Endothelial cell of hepatic sinusoid (primary cell): ENCODE measurements around the gene FAM171A2.

Experiments
- in situ Hi-C: cut with HindIII; loops from 2 replicates; pipeline ENCODE4 v1.10.0; 2017; ENCODE audit warnings: low sequenced_read_pairs

The FAM171A2 gene

DNA sequence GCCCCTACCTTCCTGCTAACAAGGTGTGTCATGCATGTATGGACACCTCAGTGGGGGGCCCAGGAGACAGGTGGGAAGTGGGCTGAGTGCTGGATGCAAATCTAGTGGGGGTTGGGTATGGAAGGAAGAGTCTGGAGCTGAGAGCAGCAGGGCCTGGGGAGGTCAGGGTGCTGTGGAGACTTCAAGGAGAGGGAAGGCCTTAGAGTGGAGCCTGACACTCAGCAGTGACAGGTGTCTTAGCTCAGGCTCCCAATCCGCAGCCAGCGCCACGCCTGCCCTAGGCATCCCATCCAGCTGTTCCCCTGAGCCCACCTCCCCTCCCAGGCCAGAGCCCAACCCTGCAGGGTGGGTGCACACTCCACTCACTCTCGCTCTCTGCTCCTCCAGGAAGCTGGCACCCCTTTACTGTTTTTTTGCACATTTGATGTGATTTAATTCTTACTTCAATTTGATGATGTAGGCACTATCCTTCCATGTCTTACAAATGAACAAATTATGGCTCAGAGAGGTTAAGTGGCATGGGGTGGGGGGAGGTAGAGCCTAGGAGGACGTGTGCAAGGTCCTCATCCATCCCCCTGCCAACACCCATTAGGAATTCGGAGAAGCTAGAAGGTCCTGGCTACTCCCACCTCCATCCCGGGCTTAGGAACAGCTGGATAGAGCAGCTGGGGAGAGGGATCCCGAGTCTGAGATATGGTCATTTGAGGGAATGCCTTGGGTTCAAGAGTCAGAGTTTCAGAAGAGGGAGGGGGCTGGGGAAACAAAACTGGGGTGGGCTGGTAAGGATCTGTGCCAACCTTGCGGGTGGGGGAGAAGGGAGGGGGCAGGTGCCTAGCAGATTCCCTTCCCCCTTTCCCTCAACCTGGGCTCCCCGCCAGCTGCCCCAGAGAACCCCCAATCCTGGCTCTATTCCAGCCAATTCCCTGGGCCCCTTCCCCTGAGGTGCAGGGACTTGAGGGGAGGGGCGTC, 2.1 kb downstream of the FAM171A2 start:
- in situ Hi-C loops: no loop called here

DNA sequence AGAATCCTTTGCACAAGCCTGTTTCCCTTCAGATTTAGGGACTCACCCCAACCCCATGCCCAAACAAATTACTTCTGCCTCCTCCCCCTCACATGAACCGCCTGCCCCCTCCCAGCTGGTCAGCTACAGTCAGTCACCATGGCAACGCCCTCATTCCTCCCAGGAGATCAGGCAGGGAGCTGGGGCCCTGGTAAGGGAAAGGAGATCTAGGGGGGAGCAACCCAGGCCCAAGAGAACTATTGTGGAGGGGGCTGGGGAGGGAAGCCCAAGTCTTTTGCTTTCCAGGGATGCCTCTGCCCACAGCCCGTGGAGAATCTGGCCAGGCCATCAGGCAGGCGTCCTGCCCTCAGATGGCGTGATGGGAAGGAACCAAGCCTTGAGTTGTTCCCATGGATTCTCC, 2.8 kb downstream of the FAM171A2 start:
- in situ Hi-C loops: no loop called here

DNA sequence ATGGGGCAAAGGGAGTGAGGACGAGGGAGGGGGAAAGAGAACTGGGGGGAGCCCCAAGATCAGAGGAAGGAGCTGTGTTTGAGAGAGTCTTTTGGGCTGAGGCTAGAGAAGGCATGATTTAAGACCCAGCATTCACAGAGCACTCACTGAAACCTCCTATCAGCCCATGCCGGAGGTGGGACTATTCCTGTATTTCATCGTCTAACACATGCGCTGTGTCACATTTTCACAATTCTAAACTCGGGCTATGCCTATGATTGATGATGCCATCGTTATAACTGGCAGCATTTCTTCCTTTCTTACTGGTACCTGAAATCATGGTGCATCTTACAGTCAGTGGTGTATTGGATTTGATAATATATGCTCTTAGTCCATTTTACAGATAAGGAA, 3.5 kb downstream of the FAM171A2 start:
- in situ Hi-C loops: no loop called here

DNA sequence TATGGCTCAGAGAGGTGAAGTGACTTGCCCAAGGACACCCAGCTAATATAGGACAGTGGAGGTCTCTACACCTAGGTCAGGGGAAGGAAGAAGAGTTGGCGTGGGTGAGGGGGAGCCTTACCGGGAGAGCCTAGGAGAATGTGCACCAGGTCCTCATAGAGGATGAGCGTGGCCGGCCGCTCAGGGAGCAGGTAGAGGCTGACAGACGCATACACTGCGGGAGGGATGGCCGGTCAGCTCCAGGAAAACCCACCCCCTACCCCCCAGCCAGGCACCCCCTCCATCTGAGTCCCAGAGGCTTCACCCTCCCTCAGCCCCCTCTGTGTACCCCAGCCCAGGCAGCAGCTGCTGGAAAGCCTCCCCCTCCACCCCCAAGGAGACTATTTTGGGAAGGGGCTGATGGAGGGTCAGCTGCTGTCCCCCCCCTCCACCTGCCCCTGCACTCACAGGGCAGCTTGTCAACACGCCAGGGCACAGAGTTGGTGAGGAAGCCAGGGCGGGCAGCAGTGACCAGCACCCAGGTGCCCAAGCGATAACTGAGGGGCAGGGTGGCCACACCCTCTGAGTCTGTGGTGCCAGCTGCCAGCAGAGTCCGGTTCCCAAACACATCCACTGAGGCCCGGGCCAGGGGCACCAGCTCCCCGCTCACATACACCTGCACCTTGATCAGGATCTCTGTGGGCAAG, 4.1 kb downstream of the FAM171A2 start:
- in situ Hi-C loops: no loop called here

DNA sequence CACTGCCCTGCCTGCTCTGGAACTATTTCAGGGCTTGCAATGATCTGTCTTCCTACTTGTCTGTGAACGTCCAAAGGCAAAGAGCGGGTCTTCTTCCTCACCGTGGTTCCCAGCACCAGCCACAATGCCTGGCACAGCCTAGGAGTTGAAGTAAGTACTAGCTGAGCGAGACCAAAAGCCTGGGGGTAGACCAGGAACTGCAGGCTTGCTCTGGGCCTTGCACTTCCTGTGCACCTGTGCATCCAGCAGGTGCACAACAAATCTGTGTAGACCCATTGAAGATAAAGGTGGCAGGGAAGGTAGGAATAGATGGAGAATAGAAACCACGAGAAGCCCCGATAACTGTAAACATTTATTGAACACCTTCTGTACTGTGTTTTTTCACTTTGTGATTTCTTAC, 4.6 kb downstream of the FAM171A2 start:
- in situ Hi-C loops: no loop called here

DNA sequence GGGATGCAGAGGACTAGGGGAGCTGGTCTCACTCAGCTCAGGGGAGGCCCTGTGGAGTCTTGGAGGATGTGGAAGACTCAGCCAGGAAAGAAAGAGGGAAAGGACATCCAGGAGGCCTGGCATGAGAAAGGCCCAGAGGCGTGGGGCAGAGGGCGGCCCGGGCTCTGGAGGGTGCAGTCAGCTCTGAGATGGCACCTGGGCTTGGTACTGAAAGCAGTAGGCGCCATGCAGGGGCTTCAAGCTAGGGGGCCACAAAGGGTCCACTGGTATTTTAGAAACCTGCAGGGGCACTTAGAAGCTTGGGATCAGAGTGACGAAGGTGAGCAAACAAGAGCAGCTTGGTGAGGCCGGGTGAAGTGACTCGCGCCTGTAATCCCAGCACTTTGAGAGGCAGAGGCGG, 5.6 kb downstream of the FAM171A2 start:
- in situ Hi-C loops: no loop called here

DNA sequence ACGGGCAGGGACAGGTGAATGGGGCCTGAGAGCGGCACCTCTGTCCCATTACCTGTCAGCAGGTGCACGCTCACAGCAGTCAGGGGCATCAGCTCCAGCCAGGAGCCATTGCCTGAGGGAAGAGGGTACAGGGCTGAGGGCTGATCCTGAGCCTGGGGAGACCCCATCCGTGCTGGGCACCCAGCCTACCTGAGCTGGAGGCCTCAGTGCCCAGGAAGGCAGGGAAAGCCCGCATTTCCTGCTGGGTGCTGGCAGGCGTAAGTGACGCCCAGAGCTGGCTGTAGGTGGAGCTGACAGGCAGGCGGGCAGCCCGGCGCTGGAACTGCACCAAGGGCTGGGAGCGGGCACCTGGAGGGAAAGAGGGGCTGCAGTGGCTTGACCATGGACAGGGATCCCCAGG, 7.4 kb downstream of the FAM171A2 start:
- in situ Hi-C loops: no loop called here

DNA sequence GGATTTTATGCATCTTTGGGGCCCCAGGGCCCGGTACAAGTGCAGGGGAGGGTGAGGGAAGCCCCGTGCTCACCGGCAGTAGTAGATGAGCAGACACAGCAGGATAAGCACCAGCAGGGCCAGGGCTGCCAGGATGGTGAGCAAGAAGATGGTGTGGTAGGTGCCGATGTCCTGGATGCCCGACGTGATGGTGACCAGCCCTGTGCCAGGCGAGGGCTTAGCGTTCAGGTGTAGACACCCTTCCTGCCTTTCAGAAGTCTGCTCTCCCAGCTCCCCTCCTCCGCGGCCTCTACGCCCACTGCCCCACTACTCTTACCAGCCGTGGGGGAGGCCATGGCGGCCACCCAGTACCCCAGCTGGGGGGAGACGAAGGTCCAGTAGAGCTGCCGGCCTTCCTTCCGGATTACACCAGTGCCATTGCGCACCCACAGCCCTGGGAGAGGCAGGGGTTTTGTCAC, 8.0 kb downstream of the FAM171A2 start:
- in situ Hi-C loops: no loop called here

DNA sequence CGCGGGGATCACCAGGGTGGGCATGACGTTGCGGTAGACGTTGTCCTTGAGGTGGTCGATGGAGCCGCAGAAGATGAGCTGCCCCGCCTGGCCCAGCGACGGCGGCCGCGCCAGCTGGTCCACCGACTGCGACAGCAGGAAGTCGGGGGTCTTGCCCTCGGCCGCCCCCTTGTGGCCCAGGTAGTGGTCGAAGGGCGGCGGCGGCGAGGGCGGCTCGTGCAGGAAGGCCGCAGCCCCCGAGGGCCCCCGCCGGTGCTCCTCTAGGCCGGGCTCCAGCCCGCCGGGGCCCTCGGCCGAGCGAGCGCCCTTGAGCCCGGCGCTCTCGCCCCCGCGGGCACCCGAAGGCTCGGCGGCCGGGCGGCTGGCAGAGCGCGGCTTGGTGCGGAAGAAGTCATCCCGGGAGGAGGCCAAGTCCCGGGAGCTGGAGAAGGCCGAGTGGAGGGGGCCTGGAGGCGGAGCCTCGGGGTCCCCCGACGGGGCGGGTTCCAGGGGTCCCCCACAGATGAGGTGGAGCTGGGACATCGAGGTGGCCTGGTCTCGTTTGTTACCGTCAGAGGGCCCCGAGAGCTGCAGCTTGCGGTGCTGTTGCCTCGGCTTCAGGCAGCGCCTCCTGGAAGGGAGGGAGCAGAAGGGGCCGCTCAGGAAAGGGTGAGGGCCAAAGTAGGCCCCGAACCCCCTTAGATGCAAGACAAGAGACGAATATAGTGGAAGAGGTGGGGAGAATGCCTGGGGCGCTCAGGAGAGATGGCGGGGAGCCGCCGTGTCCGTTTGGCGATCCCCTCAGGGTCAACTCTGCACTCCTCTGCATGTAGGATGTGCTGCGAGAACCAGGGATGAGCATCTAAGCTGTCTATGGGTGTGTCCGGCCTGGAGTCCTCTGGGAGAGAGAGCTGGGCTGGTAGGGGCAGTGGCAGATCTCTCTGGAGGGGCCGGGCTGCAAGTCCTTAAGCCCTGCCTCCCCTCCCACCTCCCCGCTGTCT, 8.8 kb downstream of the FAM171A2 start:
- in situ Hi-C loops: no loop called here

DNA sequence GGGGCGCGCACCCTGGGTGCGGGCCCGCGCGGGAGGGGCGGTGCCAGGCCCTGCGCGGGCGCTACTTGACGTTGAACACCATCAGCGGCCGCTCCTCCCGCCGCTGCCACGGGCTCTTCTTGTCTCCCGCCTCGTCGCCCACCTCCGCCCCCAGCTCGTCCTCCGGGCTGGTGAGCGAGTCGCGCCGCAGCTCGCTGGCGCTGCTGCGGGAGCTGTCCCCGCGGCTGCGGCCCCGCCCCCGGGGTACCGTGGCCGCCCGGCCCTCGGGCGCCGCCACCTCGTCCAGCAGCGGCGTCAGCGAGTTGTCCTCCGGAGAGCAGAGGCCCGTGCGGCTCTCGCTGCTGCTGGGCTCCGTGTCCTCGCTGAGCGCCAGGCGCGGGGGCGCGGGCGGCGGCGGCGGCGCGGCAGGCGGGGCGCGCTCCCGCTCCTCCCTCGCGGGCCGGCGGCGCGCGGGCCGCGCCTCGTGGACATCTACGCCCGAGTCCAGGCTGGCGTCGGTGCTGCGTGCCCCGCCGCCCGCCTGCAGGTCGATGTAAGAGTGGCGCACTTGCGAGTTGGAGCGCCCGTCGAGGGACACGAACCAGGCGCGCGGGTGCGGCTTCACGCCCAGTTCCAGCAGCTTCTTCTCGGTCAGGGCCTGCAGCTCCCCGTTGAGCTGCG, 9.9 kb downstream of the FAM171A2 start:
- in situ Hi-C loops: no loop called here

DNA sequence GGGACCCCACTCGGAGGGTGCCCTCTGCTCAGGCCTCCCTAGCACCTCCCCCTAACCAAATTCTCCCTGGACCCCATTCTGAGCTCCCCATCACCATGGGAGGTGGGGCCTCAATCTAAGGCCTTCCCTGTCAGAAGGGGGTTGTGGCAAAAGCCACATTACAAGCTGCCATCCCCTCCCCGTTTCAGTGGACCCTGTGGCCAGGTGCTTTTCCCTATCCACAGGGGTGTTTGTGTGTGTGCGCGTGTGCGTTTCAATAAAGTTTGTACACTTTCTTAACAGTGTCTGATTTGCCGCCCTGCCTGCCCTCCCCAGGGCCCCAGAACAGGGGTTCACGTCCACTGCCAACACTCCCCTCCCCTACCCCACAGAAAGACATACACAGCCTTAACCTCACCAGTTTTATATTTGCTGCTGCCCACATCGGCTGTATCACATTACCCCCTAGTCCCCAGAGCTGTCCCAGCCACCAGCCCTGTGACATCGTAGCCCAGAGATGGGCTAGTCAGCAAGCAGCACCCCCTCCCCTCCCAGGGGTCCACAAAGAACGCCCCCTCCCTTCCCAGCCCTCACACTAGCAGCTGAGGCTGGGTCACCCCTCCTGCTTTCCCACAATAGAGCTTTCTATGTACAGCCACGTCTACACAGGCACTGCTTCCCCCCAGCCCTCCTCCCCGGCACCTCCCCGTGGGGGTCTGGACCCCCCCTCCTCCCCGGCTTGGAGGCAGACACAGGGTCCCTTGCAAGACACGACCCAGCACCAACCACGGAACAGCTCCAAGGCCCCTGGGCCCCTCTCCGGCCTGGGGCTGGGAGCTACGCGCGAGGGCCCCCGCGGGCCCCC, 10.6 kb downstream of the FAM171A2 start:
- in situ Hi-C loops: no loop called here

DNA sequence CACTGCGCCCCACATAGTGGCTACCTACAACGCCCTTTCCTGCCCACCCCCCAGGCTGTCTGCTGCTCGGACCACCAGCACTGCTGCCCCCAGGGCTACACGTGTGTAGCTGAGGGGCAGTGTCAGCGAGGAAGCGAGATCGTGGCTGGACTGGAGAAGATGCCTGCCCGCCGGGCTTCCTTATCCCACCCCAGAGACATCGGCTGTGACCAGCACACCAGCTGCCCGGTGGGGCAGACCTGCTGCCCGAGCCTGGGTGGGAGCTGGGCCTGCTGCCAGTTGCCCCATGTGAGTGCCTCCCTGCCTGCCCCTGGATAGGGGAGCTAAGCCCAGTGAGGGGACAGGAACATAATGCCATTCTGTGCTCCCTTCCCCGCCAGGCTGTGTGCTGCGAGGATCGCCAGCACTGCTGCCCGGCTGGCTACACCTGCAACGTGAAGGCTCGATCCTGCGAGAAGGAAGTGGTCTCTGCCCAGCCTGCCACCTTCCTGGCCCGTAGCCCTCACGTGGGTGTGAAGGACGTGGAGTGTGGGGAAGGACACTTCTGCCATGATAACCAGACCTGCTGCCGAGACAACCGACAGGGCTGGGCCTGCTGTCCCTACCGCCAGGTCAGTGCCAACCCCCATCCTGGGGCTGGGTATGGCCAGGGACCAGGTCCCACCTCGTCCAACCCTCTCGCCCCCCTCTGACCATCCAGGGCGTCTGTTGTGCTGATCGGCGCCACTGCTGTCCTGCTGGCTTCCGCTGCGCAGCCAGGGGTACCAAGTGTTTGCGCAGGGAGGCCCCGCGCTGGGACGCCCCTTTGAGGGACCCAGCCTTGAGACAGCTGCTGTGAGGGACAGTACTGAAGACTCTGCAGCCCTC, 11.5 kb downstream of the FAM171A2 start:
- in situ Hi-C loops: no loop called here

DNA sequence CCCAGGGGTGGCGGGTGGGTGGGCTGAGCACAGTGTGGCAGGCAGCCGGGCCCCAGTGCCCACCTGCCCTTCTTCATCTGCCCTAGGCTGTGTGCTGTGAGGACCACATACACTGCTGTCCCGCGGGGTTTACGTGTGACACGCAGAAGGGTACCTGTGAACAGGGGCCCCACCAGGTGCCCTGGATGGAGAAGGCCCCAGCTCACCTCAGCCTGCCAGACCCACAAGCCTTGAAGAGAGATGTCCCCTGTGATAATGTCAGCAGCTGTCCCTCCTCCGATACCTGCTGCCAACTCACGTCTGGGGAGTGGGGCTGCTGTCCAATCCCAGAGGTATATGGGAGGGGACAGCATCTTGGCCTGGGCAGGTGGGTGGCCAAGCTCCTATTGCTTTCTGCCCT, 12.2 kb downstream of the FAM171A2 start:
- in situ Hi-C loops: no loop called here

DNA sequence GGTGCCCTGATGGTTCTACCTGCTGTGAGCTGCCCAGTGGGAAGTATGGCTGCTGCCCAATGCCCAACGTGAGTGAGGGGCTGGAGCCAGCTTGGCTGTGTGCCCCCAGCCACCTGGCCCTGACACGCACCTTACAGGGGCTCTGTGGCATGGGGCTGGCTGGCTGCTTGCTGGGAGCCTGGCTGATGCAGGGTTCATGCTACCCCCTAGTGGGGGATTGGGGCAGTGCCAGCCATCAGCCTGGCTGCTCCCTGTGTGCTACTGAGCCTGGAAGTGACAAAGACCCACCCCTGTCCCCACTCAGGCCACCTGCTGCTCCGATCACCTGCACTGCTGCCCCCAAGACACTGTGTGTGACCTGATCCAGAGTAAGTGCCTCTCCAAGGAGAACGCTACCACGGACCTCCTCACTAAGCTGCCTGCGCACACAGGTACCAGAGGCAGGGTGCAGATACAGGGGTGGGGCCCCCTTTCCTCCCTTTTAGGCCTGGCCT, 12.9 kb downstream of the FAM171A2 start:
- in situ Hi-C loops: no loop called here

DNA sequence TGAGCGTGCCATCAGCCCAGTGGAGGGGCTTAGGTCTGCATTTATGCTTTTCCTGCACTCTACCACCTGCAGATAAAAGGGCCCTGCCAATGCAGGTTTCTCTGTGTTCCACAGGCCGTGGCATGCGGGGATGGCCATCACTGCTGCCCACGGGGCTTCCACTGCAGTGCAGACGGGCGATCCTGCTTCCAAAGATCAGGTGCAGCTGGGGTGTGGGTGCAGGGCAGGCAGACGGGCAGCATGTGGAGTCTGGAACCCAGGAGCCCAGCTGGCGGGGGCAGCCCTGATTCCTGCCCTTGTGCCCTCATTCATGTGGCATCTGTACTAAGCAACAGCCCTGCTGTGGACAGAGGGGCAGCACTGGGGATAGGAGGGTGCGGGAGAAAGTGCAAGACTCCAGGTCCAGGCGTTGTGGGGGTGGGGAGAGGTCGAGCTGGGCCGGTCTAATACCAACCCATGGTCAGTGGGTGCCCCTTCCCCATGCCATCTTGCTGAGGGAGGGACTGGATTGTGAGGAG, 14.0 kb downstream of the FAM171A2 start:
- in situ Hi-C loops: no loop called here

DNA sequence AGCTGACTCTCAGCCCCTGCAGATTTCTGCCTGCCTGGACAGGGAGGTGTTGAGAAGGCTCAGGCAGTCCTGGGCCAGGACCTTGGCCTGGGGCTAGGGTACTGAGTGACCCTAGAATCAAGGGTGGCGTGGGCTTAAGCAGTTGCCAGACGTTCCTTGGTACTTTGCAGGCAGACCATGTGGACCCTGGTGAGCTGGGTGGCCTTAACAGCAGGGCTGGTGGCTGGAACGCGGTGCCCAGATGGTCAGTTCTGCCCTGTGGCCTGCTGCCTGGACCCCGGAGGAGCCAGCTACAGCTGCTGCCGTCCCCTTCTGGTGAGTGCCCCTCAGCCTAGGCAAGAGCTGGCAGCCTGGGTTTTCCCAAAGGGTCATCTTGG, 14.7 kb downstream of the FAM171A2 start:
- in situ Hi-C loops: no loop called here

DNA sequence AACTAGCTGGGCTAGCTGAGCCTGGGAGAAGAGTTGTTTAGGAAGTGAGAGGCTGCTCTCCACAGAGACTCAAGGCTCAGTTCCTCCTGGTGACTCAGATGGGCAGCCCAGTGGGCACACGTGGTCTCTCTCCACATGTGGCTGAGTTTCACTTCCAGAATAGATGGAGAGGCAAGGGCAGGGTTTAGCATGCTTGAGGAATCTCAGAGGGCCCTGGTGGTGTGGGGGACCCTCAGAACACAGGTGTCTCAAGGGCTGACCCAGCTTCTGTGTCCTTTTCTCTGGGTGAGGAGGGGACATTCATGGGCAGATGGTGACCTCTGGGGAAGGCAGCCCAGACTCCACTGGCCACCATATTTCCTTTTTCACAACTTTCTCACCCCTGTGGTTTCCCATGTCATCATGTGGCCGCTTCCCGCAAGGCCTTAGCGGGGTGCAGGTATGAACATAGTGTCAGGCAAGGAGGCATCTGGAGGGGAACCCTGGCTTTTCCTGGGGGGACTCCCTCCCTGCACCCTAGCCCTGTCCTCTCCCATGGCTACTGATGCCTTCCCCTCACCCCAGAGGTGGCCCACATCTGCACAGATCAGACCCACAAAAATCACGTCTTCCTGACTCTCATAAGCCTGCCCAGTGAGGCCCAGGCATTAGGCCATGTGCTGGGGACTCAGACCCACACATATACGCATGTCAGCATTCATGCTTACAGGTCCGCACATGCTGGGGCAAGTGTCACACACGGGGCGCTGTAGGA, 15.2 kb downstream of the FAM171A2 start:
- in situ Hi-C loops: no loop called here
